ENCODE data around the gene KIF26B. TPM values are rescaled to one million over a fixed set of nuclear protein-coding genes. Genes with fewer than 3 reads are reported as not detected.

Gene KIF26B
- polyA plus RNA-seq, 2 of the 4 experiments (the other 2 are of a cell fraction): 0.01 to 0.04 TPM

- no peak for TF ChIP-seq PBX3 (IDR thresholded peaks at IDR 0.05)
- TF ChIP-seq ZNF302 (CRISPR knock-in tag; IDR thresholded peaks at IDR 0.05): no peak
- no peak for TF ChIP-seq MYC (IDR thresholded peaks at IDR 0.05; ENCODE audit: borderline replicate concordance, low read length)
- TF ChIP-seq CTCF (IDR thresholded peaks at IDR 0.05): no peak
- no peak for TF ChIP-seq KDM5A (IDR thresholded peaks at IDR 0.05)
- TF ChIP-seq USF2 (IDR thresholded peaks at IDR 0.05): no peak
- ATAC-seq: no peak
- DNase-seq (ENCODE audit: low read depth in 1 of 2, low spot score in 1 of 2): no peak
- no peak for FAIRE-seq
- Histone ChIP-seq H3K27ac (no peak overlapping the region), H3K4me3 (no peak overlapping the region), H3K9me3 (no peaks in the 10 kb centered on the region), H3K4me1 (no peaks in the 10 kb centered on the region), H3K4me2 (no peak overlapping the region)
- ChIA-PET POLR2A (no interaction called here), CTCF (no interaction called here)
- WGBS (ENCODE audit: missing lambda C conversion rate): 44% methylated on average over 6 of the region's 6 CpGs
Measured at GRCh38 chr1:245292553-245292952, 137.8 kb downstream of the KIF26B start.

GRCh38 chr1:245294020-245294419, 139.2 kb downstream of the KIF26B start:
- DNase-seq (ENCODE audit: low read depth in 1 of 2, low spot score in 1 of 2) (no peak), ATAC-seq (no peak), FAIRE-seq (no peak)
- CTCF ChIA-PET: no interaction called here
- Histone ChIP-seq H3K4me2 (no peak overlapping the region), H3K9me3 (no peaks in the 10 kb centered on the region), H3K4me3 (no peak overlapping the region), H3K27ac (no peak overlapping the region), H3K4me1 (no peaks in the 10 kb centered on the region)
- TF ChIP-seq MAX (IDR thresholded peaks at IDR 0.05) (no peak), ZC3H11A (IDR thresholded peaks at IDR 0.05) (no peak), CBX2 (IDR thresholded peaks at IDR 0.05; ENCODE audit: borderline replicate concordance, low read depth) (no peak), ZNF302 (CRISPR knock-in tag; IDR thresholded peaks at IDR 0.05) (no peak), RNF2 (IDR thresholded peaks at IDR 0.05; ENCODE audit: borderline replicate concordance, low read depth) (no peak), CEBPB (IDR thresholded peaks at IDR 0.05) (no peak), MAFK (IDR thresholded peaks at IDR 0.05; ENCODE audit: partially characterized antibody) (no peak), NFE2L2 (conservative IDR thresholded peaks at IDR 0.05; ENCODE audit: low read length) (no peak)
- POLR2A ChIA-PET: no interaction called here
- WGBS (ENCODE audit: missing lambda C conversion rate): 40% methylated on average over 5 of the region's 5 CpGs

GRCh38 chr1:245298781-245299180, 144.0 kb downstream of the KIF26B start:
- ATAC-seq (no peak), DNase-seq (ENCODE audit: low read depth in 1 of 2, low spot score in 1 of 2) (no peak), FAIRE-seq (no peak)
- Histone ChIP-seq H3K4me2 (no peak overlapping the region), H3K9me3 (no peaks in the 10 kb centered on the region), H3K27ac (no peak overlapping the region), H3K4me1 (no peaks in the 10 kb centered on the region), H3K4me3 (no peak overlapping the region)
- WGBS (ENCODE audit: missing lambda C conversion rate): 68% methylated on average over 12 of the region's 12 CpGs
- ChIA-PET POLR2A (no interaction called here), CTCF (interaction anchor here (0.6 kb wide), 1 partner anchor 29 kb away, joined by 3 read pairs; no protein-coding TSS in a partner anchor)
- TF ChIP-seq HOXA7 (CRISPR knock-in tag; IDR thresholded peaks at IDR 0.05): no peak
- no peak for TF ChIP-seq RCOR1 (IDR thresholded peaks at IDR 0.05; ENCODE audit: low read depth, low read length)
- no peak for TF ChIP-seq HES2 (IDR thresholded peaks at IDR 0.05)
- no peak for TF ChIP-seq USF2 (IDR thresholded peaks at IDR 0.05)
- TF ChIP-seq ZFP36 (IDR thresholded peaks at IDR 0.05; ENCODE audit: borderline replicate concordance, partially characterized antibody): no peak
- TF ChIP-seq CEBPB (IDR thresholded peaks at IDR 0.05): no peak
- TF ChIP-seq PBX3 (IDR thresholded peaks at IDR 0.05): no peak
- TF ChIP-seq NR3C1 (IDR thresholded peaks at IDR 0.05): no peak
- TF ChIP-seq HDAC2 (IDR thresholded peaks at IDR 0.05): no peak
- no peak for TF ChIP-seq ZNF302 (CRISPR knock-in tag; IDR thresholded peaks at IDR 0.05)
- no peak for TF ChIP-seq FOXS1 (CRISPR knock-in tag; IDR thresholded peaks at IDR 0.05)

Measured in A549 (cell line).